H9 (cell line): Measurements from ENCODE around the gene COL4A1. TPM values are rescaled to one million over a fixed set of nuclear protein-coding genes. Genes with fewer than 3 reads are reported as not detected.
A peak's percentile ranks its signal among the peaks of the same experiment; 100 is the strongest.

Source experiments
- DNase-seq: peaks from one replicate; pipeline ENCODE4 v3.0.0-alpha.2; 2017
- H2AFZ ChIP-seq: one replicate; pipeline ENCODE4 v1.6.1; 2013; ENCODE audit warnings: mild to moderate bottlenecking, low read length, control low read depth, moderate library complexity
- H2AK5ac ChIP-seq: 2 replicates; pipeline ENCODE4 v1.6.1; 2013; ENCODE audit warnings: low read length, control low read depth, mixed read lengths; ENCODE audit not compliant: insufficient read length
- H2BK120ac ChIP-seq: one replicate; pipeline ENCODE4 v1.6.1; 2013; ENCODE audit warnings: low read depth, mild to moderate bottlenecking, low read length, control low read depth, inconsistent platforms; ENCODE audit not compliant: poor library complexity, severe bottlenecking
- H2BK12ac ChIP-seq: 2 replicates; pipeline ENCODE4 v1.6.1; 2013; ENCODE audit warnings: low read length, control low read depth, mixed read lengths, low read depth; ENCODE audit not compliant: insufficient read length
- H2BK15ac ChIP-seq: 2 replicates; pipeline ENCODE4 v1.6.1; 2013; ENCODE audit warnings: low read depth, low read length, control low read depth
- H2BK20ac ChIP-seq: one replicate; pipeline ENCODE4 v1.6.1; 2013; ENCODE audit warnings: low read depth, mild to moderate bottlenecking, low read length, control low read depth, inconsistent platforms; ENCODE audit not compliant: poor library complexity, severe bottlenecking
- H2BK5ac ChIP-seq: 2 replicates; pipeline ENCODE4 v1.6.1; 2013; ENCODE audit warnings: low read length, control low read depth, mixed read lengths; ENCODE audit not compliant: insufficient read length
- H3K14ac ChIP-seq: 2 replicates; pipeline ENCODE4 v1.6.1; 2013; ENCODE audit warnings: low read length, control low read depth; ENCODE audit not compliant: insufficient read depth
- H3K18ac ChIP-seq: 2 replicates; pipeline ENCODE4 v1.6.1; 2013; ENCODE audit warnings: low read depth, mild to moderate bottlenecking, mixed read lengths, low read length, control low read depth; ENCODE audit not compliant: insufficient read length
- H3K23ac ChIP-seq: 2 replicates; pipeline ENCODE4 v1.6.1; 2013; ENCODE audit warnings: low read length, control low read depth, mixed read lengths, low read depth; ENCODE audit not compliant: insufficient read length
- H3K23me2 ChIP-seq: 2 replicates; pipeline ENCODE4 v1.6.1; 2013; ENCODE audit warnings: low read depth, mild to moderate bottlenecking, mixed read lengths, low read length, control low read depth; ENCODE audit not compliant: insufficient read length, poor library complexity, severe bottlenecking
- H3K27ac ChIP-seq: 2 replicates; pipeline ENCODE4 v1.5.1; 2013; ENCODE audit warnings: low read length, control low read depth, mixed read lengths, low read depth; ENCODE audit not compliant: insufficient read length
- H3K27me3 ChIP-seq: 2 replicates; pipeline ENCODE4 v1.6.1; 2013; ENCODE audit warnings: low read length, control low read depth, inconsistent platforms; ENCODE audit not compliant: insufficient read depth
- H3K4ac ChIP-seq: 2 replicates; pipeline ENCODE4 v1.6.1; 2013; ENCODE audit warnings: low read depth, mild to moderate bottlenecking, control low read depth, inconsistent platforms, low read length, moderate library complexity
- H3K4me1 ChIP-seq: 2 replicates; pipeline ENCODE4 v1.6.1; 2013; ENCODE audit warnings: low read length, control low read depth, inconsistent platforms; ENCODE audit not compliant: insufficient read depth
- H3K4me2 ChIP-seq: 2 replicates; pipeline ENCODE4 v1.6.1; 2013; ENCODE audit warnings: low read length, control low read depth, mixed read lengths; ENCODE audit not compliant: insufficient read length, insufficient read depth
- H3K56ac ChIP-seq: 2 replicates; pipeline ENCODE4 v1.6.1; 2013; ENCODE audit warnings: low read depth, mild to moderate bottlenecking, mixed read lengths, low read length, control low read depth; ENCODE audit not compliant: insufficient read length
- H3K79me1 ChIP-seq: 2 replicates; pipeline ENCODE4 v1.6.1; 2013; ENCODE audit warnings: low read depth, mild to moderate bottlenecking, moderate library complexity, low read length, control low read depth, inconsistent platforms; ENCODE audit not compliant: insufficient read depth, poor library complexity, severe bottlenecking
- H3K79me2 ChIP-seq: 2 replicates; pipeline ENCODE4 v1.6.1; 2013; ENCODE audit warnings: low read length, control low read depth, inconsistent platforms; ENCODE audit not compliant: insufficient read depth
- H3K9ac ChIP-seq: 2 replicates; pipeline ENCODE4 v1.6.1; 2013; ENCODE audit warnings: low read length, control low read depth, mixed read lengths; ENCODE audit not compliant: insufficient read length; ENCODE audit errors: extremely low read depth
- H3K9me3 ChIP-seq: one replicate; pipeline ENCODE4 v1.6.1; 2013; ENCODE audit warnings: low read depth, low read length, inconsistent platforms; ENCODE audit not compliant: control insufficient read depth
- H3T11ph ChIP-seq: one replicate; pipeline ENCODE4 v1.6.1; 2013; ENCODE audit warnings: mild to moderate bottlenecking, low read length, control low read depth, inconsistent platforms
- H4K20me1 ChIP-seq: one replicate; pipeline ENCODE4 v1.6.1; 2013; ENCODE audit not compliant: control insufficient read depth, insufficient read length, insufficient read depth
- H4K5ac ChIP-seq: 2 replicates; pipeline ENCODE4 v1.6.1; 2013; ENCODE audit warnings: low read depth, mild to moderate bottlenecking, mixed read lengths, low read length, control low read depth; ENCODE audit not compliant: insufficient read length
- H4K8ac ChIP-seq: replicated peaks from 2 replicates; pipeline ENCODE4 v1.6.1; 2013; ENCODE audit warnings: low read length, control low read depth, mixed read lengths, low read depth; ENCODE audit not compliant: insufficient read length
- H4K91ac ChIP-seq: 2 replicates; pipeline ENCODE4 v1.6.1; 2013; ENCODE audit warnings: low read depth, mild to moderate bottlenecking, moderate library complexity, mixed read lengths, low read length, control low read depth; ENCODE audit not compliant: insufficient read length
- H3K27ac Mint-ChIP-seq, 3 experiments: 2 replicates in 2 of 3; 3 replicates in 1 of 3; pipeline ENCODE4 v1.8.0; 2020 to 2021; ENCODE audit warnings: mixed read lengths in 3 of 3, mild to moderate bottlenecking in 1 of 3, moderate library complexity in 1 of 3
- H3K27me3 Mint-ChIP-seq: 2 replicates; pipeline ENCODE4 v1.8.0; 2021; ENCODE audit warnings: low read depth, mild to moderate bottlenecking, moderate library complexity, mixed read lengths
- H3K36me3 Mint-ChIP-seq, 3 experiments: 2 replicates in 2 of 3; 3 replicates in 1 of 3; pipeline ENCODE4 v1.8.0; 2020 to 2021; ENCODE audit warnings: low read depth in 3 of 3, mixed read lengths in 3 of 3; ENCODE audit not compliant: insufficient read depth in 1 of 3
- H3K4me1 Mint-ChIP-seq, 2 experiments: 2 replicates each; pipeline ENCODE4 v1.8.0; 2020; ENCODE audit warnings: mixed read lengths in 2 of 2
- H3K4me3 Mint-ChIP-seq, 2 experiments: 2 replicates in 1 of 2; 3 replicates in 1 of 2; pipeline ENCODE4 v1.8.0; 2020 to 2021; ENCODE audit warnings: mild to moderate bottlenecking in 2 of 2, mixed read lengths in 2 of 2, moderate library complexity in 1 of 2
- H3K9me3 Mint-ChIP-seq, 2 experiments: 2 replicates in 1 of 2; 3 replicates in 1 of 2; pipeline ENCODE4 v1.8.0; 2020; ENCODE audit warnings: mild to moderate bottlenecking in 2 of 2, mixed read lengths in 2 of 2, moderate library complexity in 1 of 2
- WGBS: extraction: QIAGEN DNeasy Blood & Tissue Kit; methylation state at CpG from one replicate; pipeline ENCODE4 v1.1.7; 2013; ENCODE audit warnings: missing lambda C conversion rate, low lambda C conversion rate, mixed read lengths; ENCODE audit not compliant: insufficient read length; ENCODE audit errors: extremely low coverage; 5-methylcytosine and 5-hydroxymethylcytosine counted together
- total RNA-seq: library from RNA; stranded (reverse); gene quantifications from 2 replicates; pipeline ENCODE4 v1.2.1, GENCODE V29; 2021
- TF ChIP-seq, protein P1 (sequence below): fragments of 200-600 bp; sonication (generic); conservative IDR thresholded peaks from 3 replicates; pipeline ENCODE4 v1.8.0; 2021; ENCODE audit warnings: antibody characterized with exemption, mild to moderate bottlenecking

The COL4A1 gene
- total RNA-seq, 1 experiment from 2014 or later, result 73.1 TPM

DNA sequence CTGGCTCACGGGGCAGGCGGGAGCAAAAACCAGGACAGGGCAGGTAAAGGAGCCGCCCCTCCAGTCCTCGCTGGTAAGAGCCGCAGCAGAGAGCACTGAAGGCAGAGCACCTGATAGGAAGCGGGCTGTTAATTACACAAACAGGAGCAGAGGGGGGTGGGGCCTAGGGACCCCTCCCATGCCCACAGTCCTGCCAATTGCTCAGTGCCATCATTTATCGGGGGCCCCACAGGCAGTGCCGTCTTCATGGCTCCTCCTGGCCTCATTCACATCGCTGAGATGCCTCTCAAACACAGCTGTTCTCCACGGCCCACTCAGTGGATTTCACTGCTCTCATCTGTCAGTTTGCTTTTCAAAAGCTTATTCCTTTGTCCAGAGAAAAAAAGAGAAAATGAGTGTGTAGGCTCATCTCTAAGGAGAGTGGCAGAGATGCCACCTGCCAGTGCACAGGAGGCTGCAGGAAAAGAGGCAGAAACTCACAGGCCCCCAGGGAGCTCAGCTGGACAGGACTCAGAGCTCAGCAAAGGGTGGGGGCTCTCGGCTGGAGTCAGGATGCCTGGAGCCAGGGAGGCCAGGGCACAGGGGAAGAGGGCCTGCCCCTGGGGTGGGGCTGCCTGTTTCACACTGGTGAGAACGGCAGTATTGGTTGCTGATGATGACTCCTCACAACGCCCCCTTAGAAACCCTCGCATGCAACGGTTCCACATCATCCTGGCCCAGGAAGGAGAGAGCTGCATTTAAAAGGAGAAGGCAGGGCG lies 174.6 kb downstream of the COL4A1 start:
- WGBS, result no CpG with 5 or more reads among the region's 16 CpGs
- DNase-seq, result no peak
- Histone ChIP-seq H3K9me3 (no peaks in the 10 kb centered on the region), H2BK15ac (no peak overlapping the region), H4K5ac (no peak overlapping the region), H3K18ac (no peak overlapping the region), H3K4ac (no peak overlapping the region), H2AFZ (no peak overlapping the region), H3K23me2 (peaks cover 4% of the 10 kb centered on the region), H4K20me1 (no peaks in the 10 kb centered on the region), H3K4me2 (no peak overlapping the region), H3K9ac (no peak overlapping the region), H3K4me1 (peaks cover 7% of the 10 kb centered on the region; the same call in 1 of the 2 replicates), H3K27ac (no peak overlapping the region), H4K91ac (no peak overlapping the region), H2BK120ac (no peak overlapping the region), H4K8ac (no peak overlapping the region), H2BK12ac (no peak overlapping the region), H3K27me3 (no peaks in the 10 kb centered on the region; the same call in 1 of the 2 replicates), H2BK5ac (no peak overlapping the region), H3K79me2 (no peaks in the 10 kb centered on the region), H2BK20ac (no peak overlapping the region), H2AK5ac (no peak overlapping the region), H3K23ac (no peak overlapping the region), H3K56ac (no peak overlapping the region), H3K79me1 (no peaks in the 10 kb centered on the region), H3T11ph (no peak overlapping the region), H3K14ac (no peak overlapping the region)
- peak overlapping the region in 2 of 3 experiments; percentile 20 to 44; a peak in 3 of 7 replicates for H3K27ac Mint-ChIP-seq
- H3K4me1 Mint-ChIP-seq, result peaks cover 65 to 72% of the 10 kb centered on the region in 2 experiments
- TF ChIP-seq, protein P1, sequence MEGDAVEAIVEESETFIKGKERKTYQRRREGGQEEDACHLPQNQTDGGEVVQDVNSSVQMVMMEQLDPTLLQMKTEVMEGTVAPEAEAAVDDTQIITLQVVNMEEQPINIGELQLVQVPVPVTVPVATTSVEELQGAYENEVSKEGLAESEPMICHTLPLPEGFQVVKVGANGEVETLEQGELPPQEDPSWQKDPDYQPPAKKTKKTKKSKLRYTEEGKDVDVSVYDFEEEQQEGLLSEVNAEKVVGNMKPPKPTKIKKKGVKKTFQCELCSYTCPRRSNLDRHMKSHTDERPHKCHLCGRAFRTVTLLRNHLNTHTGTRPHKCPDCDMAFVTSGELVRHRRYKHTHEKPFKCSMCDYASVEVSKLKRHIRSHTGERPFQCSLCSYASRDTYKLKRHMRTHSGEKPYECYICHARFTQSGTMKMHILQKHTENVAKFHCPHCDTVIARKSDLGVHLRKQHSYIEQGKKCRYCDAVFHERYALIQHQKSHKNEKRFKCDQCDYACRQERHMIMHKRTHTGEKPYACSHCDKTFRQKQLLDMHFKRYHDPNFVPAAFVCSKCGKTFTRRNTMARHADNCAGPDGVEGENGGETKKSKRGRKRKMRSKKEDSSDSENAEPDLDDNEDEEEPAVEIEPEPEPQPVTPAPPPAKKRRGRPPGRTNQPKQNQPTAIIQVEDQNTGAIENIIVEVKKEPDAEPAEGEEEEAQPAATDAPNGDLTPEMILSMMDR, result no peak
- peaks cover 14% of the 10 kb centered on the region for H3K27me3 Mint-ChIP-seq
- H3K4me3 Mint-ChIP-seq, result no peak overlapping the region
- no peaks in the 10 kb centered on the region for H3K36me3 Mint-ChIP-seq
- no peaks in the 10 kb centered on the region for H3K9me3 Mint-ChIP-seq
